Superior temporal gyrus (tissue), 1 donor: ENCODE data around the gene ABCC12.

ENCODE experiments used
- DNase-seq: peaks from one replicate; pipeline ENCODE4 v3.0.0-alpha.2; 2016; ENCODE audit errors: extremely low spot score

Gene ABCC12

GRCh38 chr16:48132696-48133095 is 23.1 kb downstream of the ABCC12 start:
- DNase-seq = no peak

- DNase-seq = no peak
Measured at GRCh38 chr16:48131201-48131935, 24.4 kb downstream of the ABCC12 start.

- no peak for DNase-seq
Measured at GRCh38 chr16:48129926-48130325, 25.9 kb downstream of the ABCC12 start.

GRCh38 chr16:48128769-48129168 is 27.0 kb downstream of the ABCC12 start:
- DNase-seq = no peak

- DNase-seq = no peak
Measured at GRCh38 chr16:48126801-48127644, 28.8 kb downstream of the ABCC12 start.

GRCh38 chr16:48125888-48126287 is 29.9 kb downstream of the ABCC12 start:
- no peak for DNase-seq

DNA sequence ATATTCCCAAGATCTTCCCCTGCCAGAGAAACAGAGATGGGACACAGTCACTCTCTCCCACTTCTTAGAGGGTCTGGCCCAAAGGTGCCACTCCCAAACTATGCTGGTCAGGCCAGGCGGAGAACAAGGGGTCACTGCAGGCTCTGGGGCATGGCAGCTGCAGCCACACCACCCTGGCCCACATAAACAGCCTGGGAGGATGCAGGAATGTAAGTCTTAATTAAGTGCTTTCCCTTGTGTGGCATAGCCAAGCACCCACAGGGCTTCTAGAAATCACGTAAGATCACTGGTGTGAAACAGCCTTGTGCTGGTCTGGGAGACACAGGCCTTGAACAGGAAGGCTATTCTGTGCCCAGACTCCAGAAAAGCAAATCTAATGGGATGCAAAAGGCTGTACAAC is 31.5 kb downstream of the ABCC12 start:
- no peak for DNase-seq

DNA sequence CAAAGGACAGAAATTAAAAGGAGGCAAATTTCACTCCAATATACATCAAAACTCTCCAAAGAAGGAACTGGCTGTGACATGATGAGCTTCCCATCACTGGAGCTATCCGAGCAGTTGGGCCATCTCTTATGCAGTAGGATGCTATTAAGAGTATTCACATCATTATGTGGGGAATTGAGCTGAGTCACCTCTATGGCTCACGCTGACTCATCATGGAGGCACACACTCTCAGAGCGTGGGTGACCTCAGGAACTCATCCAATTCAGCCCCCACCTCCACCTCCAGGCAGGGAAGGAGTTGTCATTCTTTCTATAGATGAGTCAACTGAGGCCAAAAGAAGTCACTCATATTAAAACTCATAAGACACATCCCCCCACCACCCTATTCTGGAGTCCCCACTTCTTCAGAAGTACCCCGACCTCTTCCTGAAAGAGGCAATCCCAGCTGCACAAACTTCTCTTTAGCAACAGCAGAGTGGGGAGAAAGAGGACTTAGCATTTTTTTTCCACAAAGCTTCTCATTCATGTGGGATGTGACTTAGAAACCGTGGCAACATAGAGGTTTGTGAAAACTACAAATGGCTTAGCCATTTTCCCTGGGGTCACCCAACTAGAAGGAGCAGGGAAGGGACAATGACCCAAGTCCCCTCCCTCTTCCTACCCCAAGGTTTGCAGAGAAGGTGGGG is 32.5 kb downstream of the ABCC12 start:
- peak; percentile 59 for DNase-seq

GRCh38 chr16:48121276-48121675 is 34.5 kb downstream of the ABCC12 start:
- DNase-seq = no peak

DNA sequence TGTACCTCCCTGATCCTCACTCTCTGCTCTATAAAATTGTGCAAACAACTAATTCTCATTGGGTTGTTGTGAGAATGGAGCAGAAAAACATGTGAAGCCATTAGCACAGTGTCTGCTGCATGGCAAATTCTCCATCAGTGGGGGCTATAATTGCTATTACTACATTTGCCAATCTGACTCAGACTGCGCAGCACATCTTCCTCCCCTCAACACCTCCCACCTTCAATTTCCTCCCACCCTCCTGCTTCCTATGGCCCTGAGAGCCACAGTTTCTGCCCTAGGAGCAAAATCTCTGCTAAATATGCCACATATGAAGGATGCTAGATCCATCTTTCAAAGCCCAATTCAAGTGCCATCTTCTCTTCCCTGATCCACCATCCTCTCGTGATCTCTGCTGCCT is 37.0 kb downstream of the ABCC12 start:
- no peak for DNase-seq

DNA sequence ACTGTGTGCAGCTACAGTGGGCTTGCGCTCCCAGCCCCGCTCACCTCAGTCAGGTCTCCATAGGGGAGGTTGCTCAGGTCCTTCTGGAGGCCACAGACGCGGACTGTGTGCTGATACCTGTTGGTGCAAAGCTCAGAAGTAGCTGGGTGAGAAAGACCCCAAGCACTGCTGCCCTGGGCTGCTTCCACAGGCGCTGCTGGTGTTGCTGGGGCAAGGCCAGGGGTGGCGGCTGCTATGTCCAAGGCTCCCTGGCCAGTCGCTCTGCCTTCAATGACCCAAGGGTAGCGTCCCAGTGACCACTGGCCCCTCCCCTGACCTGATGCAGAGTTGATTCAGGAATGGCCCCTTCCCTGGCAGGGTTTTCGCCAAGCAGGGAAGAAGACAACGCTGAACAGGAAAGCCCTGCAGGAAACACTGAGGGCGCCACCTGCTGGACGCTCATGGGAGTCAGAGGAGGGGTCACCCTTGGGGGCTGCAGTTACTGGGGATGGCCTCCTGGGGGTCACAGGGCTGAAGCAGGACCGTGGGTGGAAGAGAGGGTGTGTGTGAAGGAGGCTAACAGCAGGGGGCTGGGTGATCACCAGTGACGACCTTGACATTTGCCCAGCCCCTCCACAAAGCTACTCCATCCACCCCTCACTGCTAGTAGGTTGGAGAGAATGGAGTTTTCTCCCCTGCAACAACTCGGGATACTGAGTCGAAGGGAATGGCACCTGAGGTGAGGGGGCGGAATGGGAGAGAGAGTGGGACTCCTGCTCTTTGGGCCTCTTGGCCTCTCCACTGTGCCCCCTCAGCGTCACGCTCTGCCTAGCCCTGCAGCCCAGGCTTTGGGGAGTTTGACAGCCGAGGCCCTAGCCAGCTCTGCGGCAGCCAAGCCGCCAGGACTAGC is 38.3 kb downstream of the ABCC12 start:
- no peak for DNase-seq

GRCh38 chr16:48115299-48115698 is 40.5 kb downstream of the ABCC12 start:
- DNase-seq = no peak

- DNase-seq = no peak
Measured at GRCh38 chr16:48114410-48114809, 41.4 kb downstream of the ABCC12 start.

DNA sequence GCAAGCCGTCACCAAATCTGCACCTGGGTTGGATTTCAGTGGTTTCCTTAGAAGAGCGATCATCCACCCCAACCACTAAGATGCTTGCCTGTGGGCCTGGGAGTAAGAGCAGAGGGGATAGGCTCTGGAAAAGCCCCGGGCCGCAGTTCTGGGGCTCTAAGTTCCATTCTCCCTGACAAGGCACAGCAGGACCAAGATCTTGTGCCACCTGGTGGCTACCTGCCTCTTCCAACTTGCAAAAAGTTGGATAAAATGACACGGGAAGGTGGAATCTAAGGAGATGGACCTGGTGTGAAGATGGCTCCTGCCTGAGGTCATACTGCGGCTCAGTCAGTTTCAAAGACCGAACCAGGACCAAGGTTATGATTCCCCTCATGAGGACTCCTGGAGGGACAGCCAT is 42.3 kb downstream of the ABCC12 start:
- no peak for DNase-seq

DNA sequence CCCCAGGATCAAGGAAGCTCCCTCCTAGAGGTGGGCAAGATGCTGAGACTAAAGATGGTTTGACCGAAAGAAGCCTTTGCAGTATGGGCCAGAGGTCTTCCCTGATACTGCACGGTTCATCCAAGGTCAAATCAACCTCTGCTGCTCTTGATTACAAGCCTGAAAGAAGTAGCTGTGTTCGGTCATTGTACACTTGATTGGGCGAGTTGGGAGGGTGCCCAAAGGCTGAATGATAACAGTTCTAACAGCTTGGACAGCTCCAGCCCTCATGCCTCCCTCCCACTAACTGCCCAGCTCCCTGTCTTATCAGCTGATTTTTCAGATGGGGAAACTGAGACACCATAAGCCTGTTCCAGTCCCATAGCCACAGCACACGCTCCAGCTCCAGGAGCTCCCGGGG is 42.8 kb downstream of the ABCC12 start:
- DNase-seq = no peak

GRCh38 chr16:48112600-48112999 is 43.2 kb downstream of the ABCC12 start:
- DNase-seq = no peak

- no peak for DNase-seq
Measured at GRCh38 chr16:48110982-48111381, 44.8 kb downstream of the ABCC12 start.

DNA sequence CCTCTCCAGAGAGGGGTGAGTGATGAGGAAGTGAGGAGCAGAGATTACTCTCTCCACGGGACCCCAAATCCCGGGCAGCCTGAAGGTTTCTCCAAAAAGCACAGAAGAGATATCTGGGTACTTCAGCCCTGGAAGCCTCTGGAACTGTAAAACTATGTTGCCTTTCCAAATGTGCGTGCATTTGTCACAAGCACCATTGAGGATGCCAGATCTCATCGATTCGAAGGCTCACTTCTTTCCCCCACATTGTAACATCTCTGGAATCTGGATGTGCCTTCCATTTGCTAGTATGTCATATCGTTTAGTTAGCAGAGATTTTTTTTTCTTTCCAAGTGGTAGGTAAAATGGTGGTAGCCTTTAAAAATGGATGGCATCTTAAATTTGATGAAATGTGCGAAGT is 45.8 kb downstream of the ABCC12 start:
- DNase-seq = no peak

- no peak for DNase-seq
Measured at GRCh38 chr16:48109475-48109874, 46.3 kb downstream of the ABCC12 start.

GRCh38 chr16:48106446-48106845 is 49.3 kb downstream of the ABCC12 start:
- no peak for DNase-seq
